Nephron progenitor cell (in vitro differentiated cells): ENCODE data around the gene CD81.

Experiments
- DNase-seq: peaks from one replicate; pipeline ENCODE4 v3.0.0; 2021
- H3K27ac Mint-ChIP-seq: 2 replicates; pipeline ENCODE4 v1.8.0; 2021; ENCODE audit warnings: mild to moderate bottlenecking, moderate library complexity, mixed read lengths
- H3K27me3 Mint-ChIP-seq: 2 replicates; pipeline ENCODE4 v1.8.0; 2021; ENCODE audit warnings: mild to moderate bottlenecking, low read depth, mixed read lengths; ENCODE audit not compliant: poor library complexity
- H3K36me3 Mint-ChIP-seq: 2 replicates; pipeline ENCODE4 v1.8.0; 2021; ENCODE audit warnings: low read depth, mixed read lengths
- H3K4me1 Mint-ChIP-seq: 2 replicates; pipeline ENCODE4 v1.8.0; 2021; ENCODE audit warnings: mixed read lengths
- H3K4me3 Mint-ChIP-seq: 2 replicates; pipeline ENCODE4 v1.8.0; 2021; ENCODE audit warnings: mild to moderate bottlenecking, moderate library complexity, mixed read lengths
- H3K9me3 Mint-ChIP-seq: 2 replicates; pipeline ENCODE4 v1.8.0; 2021; ENCODE audit warnings: mild to moderate bottlenecking, moderate library complexity, mixed read lengths
- CTCF ChIP-seq: fragments of 200-600 bp; sonication (generic); IDR thresholded peaks from 2 replicates; pipeline ENCODE4 v1.5.0; 2021; ENCODE audit warnings: antibody characterized with exemption

The CD81 gene

GRCh38 chr11:2408671-2409070 is 31.6 kb downstream of the CD81 start:
- H3K9me3 Mint-ChIP-seq: no peaks in the 10 kb centered on the region
- peak overlapping the region; percentile 99 for H3K27ac Mint-ChIP-seq
- peak overlapping the region; percentile 75 for H3K4me3 Mint-ChIP-seq

GRCh38 chr11:2409126-2409525 is 32.0 kb downstream of the CD81 start:
- Mint-ChIP-seq H3K9me3 (no peaks in the 10 kb centered on the region), H3K27me3 (peaks cover 5% of the 10 kb centered on the region), H3K4me3 (peak overlapping the region; percentile 75), H3K36me3 (no peaks in the 10 kb centered on the region), H3K4me1 (peaks cover 75% of the 10 kb centered on the region), H3K27ac (peak overlapping the region; percentile 99)
- no peak for TF ChIP-seq CTCF
- peak; percentile 84 for DNase-seq

More at GRCh38 chr11:2408671-2409070, 31.6 kb downstream of the CD81 start:
- peaks cover 5% of the 10 kb centered on the region for H3K27me3 Mint-ChIP-seq
- no peaks in the 10 kb centered on the region for H3K36me3 Mint-ChIP-seq
- TF ChIP-seq CTCF: no peak
- DNase-seq: no peak
- peaks cover 75% of the 10 kb centered on the region for H3K4me1 Mint-ChIP-seq

GRCh38 chr11:2409611-2410468 is 32.7 kb downstream of the CD81 start:
- Mint-ChIP-seq H3K4me1 (peaks cover 68% of the 10 kb centered on the region), H3K4me3 (peak overlapping the region; percentile 15), H3K9me3 (no peaks in the 10 kb centered on the region), H3K27ac (peak overlapping the region; percentile 99), H3K27me3 (peaks cover 5% of the 10 kb centered on the region), H3K36me3 (no peaks in the 10 kb centered on the region)
- peak; percentile 66 for DNase-seq
- TF ChIP-seq CTCF: no peak

- peak overlapping the region; percentile 97 for H3K27ac Mint-ChIP-seq
- H3K27me3 Mint-ChIP-seq: peaks cover 5% of the 10 kb centered on the region
- H3K36me3 Mint-ChIP-seq: no peaks in the 10 kb centered on the region
- TF ChIP-seq CTCF: no peak
- peaks cover 62% of the 10 kb centered on the region for H3K4me1 Mint-ChIP-seq
- no peak for DNase-seq
- H3K9me3 Mint-ChIP-seq: no peaks in the 10 kb centered on the region
- H3K4me3 Mint-ChIP-seq: no peak overlapping the region
These were observed 33.5 kb downstream of the CD81 start for GRCh38 chr11:2410616-2411015.

- H3K36me3 Mint-ChIP-seq: no peaks in the 10 kb centered on the region
- no peak for DNase-seq
- peak overlapping the region; percentile 18 for H3K4me3 Mint-ChIP-seq
- H3K27me3 Mint-ChIP-seq: peaks cover under 1% of the 10 kb centered on the region
- peak overlapping the region; percentile 97 for H3K27ac Mint-ChIP-seq
- no peak for TF ChIP-seq CTCF
- peaks cover 61% of the 10 kb centered on the region for H3K4me1 Mint-ChIP-seq
- no peaks in the 10 kb centered on the region for H3K9me3 Mint-ChIP-seq
These were observed 34.6 kb downstream of the CD81 start for GRCh38 chr11:2411446-2412305.
